Ishikawa (cell line): ENCODE data around the gene FOXN4.

Experiments used
- CEBPB ChIP-seq: IDR thresholded peaks from 2 replicates; pipeline ENCODE4 v1.6.1; 2012
- CREB1 ChIP-seq: IDR thresholded peaks from 2 replicates; pipeline ENCODE4 v1.6.1; 2012; ENCODE audit warnings: low read depth
- EGR1 ChIP-seq: IDR thresholded peaks from 2 replicates; pipeline ENCODE4 v1.6.1; 2012
- EP300 ChIP-seq: IDR thresholded peaks from 2 replicates; pipeline ENCODE4 v1.6.1; 2012; ENCODE audit warnings: borderline replicate concordance
- FOXM1 ChIP-seq: IDR thresholded peaks from 2 replicates; pipeline ENCODE4 v1.6.1; 2012; ENCODE audit warnings: low read depth, borderline replicate concordance
- NFIC ChIP-seq: IDR thresholded peaks from 2 replicates; pipeline ENCODE4 v1.6.1; 2012
- RAD21 ChIP-seq: IDR thresholded peaks from 2 replicates; pipeline ENCODE4 v1.6.1; 2012; ENCODE audit warnings: low read depth
- REST ChIP-seq: IDR thresholded peaks from 2 replicates; pipeline ENCODE4 v1.6.1; 2012; ENCODE audit warnings: low read depth, mild to moderate bottlenecking
- TAF1 ChIP-seq: IDR thresholded peaks from 2 replicates; pipeline ENCODE4 v1.6.1; 2012; ENCODE audit warnings: low read depth, mild to moderate bottlenecking
- TCF12 ChIP-seq: IDR thresholded peaks from 2 replicates; pipeline ENCODE4 v1.6.1; 2012; ENCODE audit warnings: low read depth
- TEAD4 ChIP-seq: IDR thresholded peaks from 2 replicates; pipeline ENCODE4 v1.6.1; 2012
- YY1 ChIP-seq: IDR thresholded peaks from 2 replicates; pipeline ENCODE4 v1.6.1; 2012; ENCODE audit warnings: low read depth
- ZBTB7A ChIP-seq: IDR thresholded peaks from 2 replicates; pipeline ENCODE4 v1.6.1; 2012; ENCODE audit warnings: low read depth
- TF ChIP-seq, protein P1 (sequence below): IDR thresholded peaks from 2 replicates; pipeline ENCODE4 v1.6.1; 2012
- TF ChIP-seq, protein P2 (sequence below): IDR thresholded peaks from 2 replicates; pipeline ENCODE4 v1.6.1; 2012

The FOXN4 gene

GRCh38 chr12:109286652-109287051 is 22.4 kb downstream of the FOXN4 start:
- no peak for TF ChIP-seq EP300
- TF ChIP-seq REST: no peak
- TF ChIP-seq ZBTB7A: no peak
- TF ChIP-seq RAD21: no peak

- TF ChIP-seq TCF12: no peak
- TF ChIP-seq RAD21: no peak
- no peak for TF ChIP-seq FOXM1
- TF ChIP-seq TEAD4: no peak
- TF ChIP-seq, protein P1, sequence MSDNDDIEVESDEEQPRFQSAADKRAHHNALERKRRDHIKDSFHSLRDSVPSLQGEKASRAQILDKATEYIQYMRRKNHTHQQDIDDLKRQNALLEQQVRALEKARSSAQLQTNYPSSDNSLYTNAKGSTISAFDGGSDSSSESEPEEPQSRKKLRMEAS: no peak
- no peak for TF ChIP-seq EGR1
- no peak for TF ChIP-seq YY1
- TF ChIP-seq REST: no peak
Observed at GRCh38 chr12:109286252-109286651, 22.8 kb downstream of the FOXN4 start.

DNA sequence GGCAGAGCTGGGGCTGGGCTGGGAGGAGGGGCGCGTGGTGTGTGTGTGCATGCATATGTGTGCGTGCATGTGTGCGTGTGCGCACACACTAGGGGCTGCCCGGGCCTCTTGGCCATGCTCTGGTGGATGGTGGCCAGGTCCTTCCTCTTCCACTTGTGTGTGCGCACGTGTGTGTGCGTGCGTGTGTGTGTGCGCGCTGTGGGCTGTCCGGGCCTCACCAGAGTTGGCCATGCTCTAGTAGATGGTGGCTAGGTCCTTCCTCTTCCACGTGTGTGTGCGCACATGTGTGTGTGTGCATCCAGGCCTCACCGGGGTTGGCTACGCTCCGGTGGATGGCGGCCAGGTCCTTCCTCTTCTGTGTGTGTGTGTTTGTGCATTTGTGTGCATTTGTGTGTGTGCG is 24.7 kb downstream of the FOXN4 start:
- no peak for TF ChIP-seq CREB1
- TF ChIP-seq, protein P2, sequence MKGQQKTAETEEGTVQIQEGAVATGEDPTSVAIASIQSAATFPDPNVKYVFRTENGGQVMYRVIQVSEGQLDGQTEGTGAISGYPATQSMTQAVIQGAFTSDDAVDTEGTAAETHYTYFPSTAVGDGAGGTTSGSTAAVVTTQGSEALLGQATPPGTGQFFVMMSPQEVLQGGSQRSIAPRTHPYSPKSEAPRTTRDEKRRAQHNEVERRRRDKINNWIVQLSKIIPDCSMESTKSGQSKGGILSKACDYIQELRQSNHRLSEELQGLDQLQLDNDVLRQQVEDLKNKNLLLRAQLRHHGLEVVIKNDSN: no peak
- TF ChIP-seq EGR1: no peak
- TF ChIP-seq YY1: no peak
- no peak for TF ChIP-seq RAD21
- TF ChIP-seq REST: no peak
- no peak for TF ChIP-seq ZBTB7A
- TF ChIP-seq EP300: no peak
- no peak for TF ChIP-seq FOXM1
- TF ChIP-seq NFIC: no peak
- TF ChIP-seq TEAD4: no peak
- TF ChIP-seq CEBPB: no peak
- TF ChIP-seq TAF1: no peak
- TF ChIP-seq TCF12: no peak
- TF ChIP-seq, protein P1: no peak

GRCh38 chr12:109281452-109281851 is 27.6 kb downstream of the FOXN4 start:
- TF ChIP-seq TAF1: no peak
- TF ChIP-seq CREB1: no peak

DNA sequence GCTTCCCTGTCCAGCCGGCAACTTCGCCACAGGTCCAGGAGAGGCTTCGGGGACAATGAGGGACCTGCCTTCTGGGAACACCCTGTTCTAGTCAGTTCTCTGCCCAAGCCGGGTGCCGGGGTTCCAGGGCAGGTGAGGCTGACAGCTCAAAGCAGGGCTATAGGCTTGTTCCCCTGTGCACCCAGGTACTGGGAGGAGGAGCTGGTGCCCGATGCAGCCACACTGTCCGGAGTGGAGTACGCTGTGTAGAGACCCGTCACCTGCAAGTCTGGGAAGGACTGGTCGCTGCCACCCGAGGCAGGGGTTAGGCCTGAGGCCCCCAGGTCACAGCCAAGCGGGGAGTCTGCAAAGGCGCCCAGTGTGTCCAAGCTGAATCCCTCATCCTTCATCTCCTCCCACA is 29.6 kb downstream of the FOXN4 start:
- TF ChIP-seq, protein P2: no peak
- TF ChIP-seq YY1 (no peak), TAF1 (no peak), EGR1 (no peak), CREB1 (no peak), NFIC (no peak), REST (no peak), EP300 (no peak), TCF12 (no peak), RAD21 (no peak), FOXM1 (no peak), TEAD4 (no peak), CEBPB (no peak), ZBTB7A (no peak)
- TF ChIP-seq, protein P1: no peak
